Kidney (tissue), 14 donors: ENCODE results near the gene RIPK1. TPM values are rescaled to one million over a fixed set of nuclear protein-coding genes. Genes with fewer than 3 reads are reported as not detected.
A peak's percentile ranks its signal among the peaks of the same experiment; 100 is the strongest.
"Not testable (repeated sequence)": the region's sequence is repeated elsewhere in the genome, so short reads cannot be mapped to it uniquely, and the experiment has no call there.

ENCODE experiments used
- DNase-seq, 5 donors: peaks; one replicate each; pipeline ENCODE4 v3.0.0-alpha.2; 2013 to 2020
- FAIRE-seq: peaks from 2 replicates; lab custom pipeline; 2012; peaks lifted over from hg19 to GRCh38; lab: Jason Lieb, UNC
- H3K27ac ChIP-seq, 2 donors: one replicate each; pipeline ENCODE4 v1.7.0; 2013; ENCODE audit warnings: low read depth in 2 of 2, low read length in 2 of 2, inconsistent platforms in 1 of 2
- H3K27me3 ChIP-seq: one replicate; pipeline ENCODE4 v1.7.1; 2013; ENCODE audit warnings: low read length, inconsistent platforms; ENCODE audit not compliant: control insufficient read depth, insufficient read depth
- H3K36me3 ChIP-seq, 3 donors: one replicate each; pipeline versions ENCODE4 v1.7.0 to v1.7.1; 2013; ENCODE audit warnings: low read length in 3 of 3, control low read depth in 1 of 3, inconsistent platforms in 1 of 3; ENCODE audit not compliant: insufficient read depth in 3 of 3, control insufficient read depth in 2 of 3
- H3K4me1 ChIP-seq, 3 donors: one replicate each; pipeline versions ENCODE4 v1.7.0 to v1.7.1; 2013; ENCODE audit warnings: low read length in 3 of 3, inconsistent platforms in 1 of 3, low read depth in 1 of 3; ENCODE audit not compliant: control insufficient read depth in 2 of 3, insufficient read depth in 2 of 3
- H3K4me3 ChIP-seq, 3 donors: one replicate each; pipeline versions ENCODE4 v1.7.0 to v1.8.1; 2013; ENCODE audit warnings: low read length in 3 of 3, control low read depth in 1 of 3, inconsistent platforms in 1 of 3
- H3K9ac ChIP-seq, 3 donors: one replicate each; pipeline versions ENCODE4 v1.7.0 to v1.7.1; 2013; ENCODE audit warnings: low read length in 3 of 3, control low read depth in 1 of 3, inconsistent platforms in 1 of 3
- H3K9me3 ChIP-seq, 3 donors: one replicate each; pipeline versions ENCODE4 v1.7.0 to v1.7.1; 2013; ENCODE audit warnings: low read length in 3 of 3, control low read depth in 1 of 3, inconsistent platforms in 1 of 3; ENCODE audit not compliant: control insufficient read depth in 2 of 3, insufficient read depth in 1 of 3
- intact Hi-C: fragments of 100-400 bp; cut with DNase I; formaldehyde crosslinking; loops from one replicate; pipeline ENCODE4 v1.11.1; 2022
- polyA plus RNA-seq: library from polyadenylated mRNA; stranded (reverse); fragments of 350-450 nt; fragmentation: Illumina TruSeq; extraction: RNeasy Lipid Tissue Mini Kit (QIAGEN cat#74804); gene quantifications from one replicate; pipeline ENCODE4 v1.2.3, GENCODE V29; 2014; ENCODE audit warnings: low read depth, low replicate concordance; ENCODE audit not compliant: insufficient read depth
- total RNA-seq: library from RNA; stranded (reverse); fragmentation: NEBNext Ultra II Directional; extraction: Animal tissue kit (Norgen Biotek cat#: 25700); gene quantifications from one replicate; pipeline ENCODE4 v1.2.1, GENCODE V29; 2021
- TF ChIP-seq, protein P1 (sequence below): IDR thresholded peaks from 3 replicates; pipeline ENCODE4 v1.5.1; 2012; ENCODE audit warnings: mild to moderate bottlenecking, moderate library complexity, borderline replicate concordance; ENCODE audit not compliant: insufficient read depth; ENCODE audit errors: extremely low read depth
- donor health status: control.
- donor health status: control.
- donor health status: control.
- donor health status: control.
- donor health status: control.
- donor health status: DM: yes; HTN: yes; CAD: no.
- donor health status: Normal renal cell carcinoma (clear cell type).

Gene RIPK1
- total and polyA plus RNA-seq, 2 donors from 2014 or later, result 14.7 to 30.4 TPM

DNA sequence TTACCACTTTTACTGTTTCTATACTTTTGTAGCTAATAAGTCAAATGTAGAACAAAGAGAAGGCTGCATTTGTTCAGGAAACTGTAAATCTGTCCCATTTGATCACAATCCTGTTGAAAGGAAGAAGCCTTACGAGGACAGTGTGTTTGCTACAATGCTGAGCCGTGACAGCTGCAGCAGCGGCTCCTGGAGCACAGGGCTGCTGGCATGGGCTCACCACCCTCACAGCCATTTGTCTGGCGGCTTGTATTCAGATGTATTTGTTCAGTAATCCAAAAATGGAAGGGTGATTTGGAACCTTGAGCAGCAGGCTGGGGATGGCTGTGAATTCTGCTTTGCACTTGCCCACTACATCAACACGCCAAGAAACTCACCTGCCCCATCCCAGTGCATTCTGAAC, 83.4 kb downstream of the RIPK1 start:
- FAIRE-seq (no peak), DNase-seq (peak in 1 of 5 donors; percentile 43)
- peaks cover 0 to 18% (median 6%) of the 10 kb centered on the region in 3 donors for H3K36me3 ChIP-seq
- H3K4me1 ChIP-seq, result peaks cover 0 to 2% (median 0%) of the 10 kb centered on the region in 3 donors
- intact Hi-C loops, result no loop called here
- no peaks in the 10 kb centered on the region for H3K27me3 ChIP-seq
- H3K4me3 ChIP-seq, result no peak overlapping the region
- no peaks in the 10 kb centered on the region for H3K9me3 ChIP-seq
- TF ChIP-seq, protein P1, sequence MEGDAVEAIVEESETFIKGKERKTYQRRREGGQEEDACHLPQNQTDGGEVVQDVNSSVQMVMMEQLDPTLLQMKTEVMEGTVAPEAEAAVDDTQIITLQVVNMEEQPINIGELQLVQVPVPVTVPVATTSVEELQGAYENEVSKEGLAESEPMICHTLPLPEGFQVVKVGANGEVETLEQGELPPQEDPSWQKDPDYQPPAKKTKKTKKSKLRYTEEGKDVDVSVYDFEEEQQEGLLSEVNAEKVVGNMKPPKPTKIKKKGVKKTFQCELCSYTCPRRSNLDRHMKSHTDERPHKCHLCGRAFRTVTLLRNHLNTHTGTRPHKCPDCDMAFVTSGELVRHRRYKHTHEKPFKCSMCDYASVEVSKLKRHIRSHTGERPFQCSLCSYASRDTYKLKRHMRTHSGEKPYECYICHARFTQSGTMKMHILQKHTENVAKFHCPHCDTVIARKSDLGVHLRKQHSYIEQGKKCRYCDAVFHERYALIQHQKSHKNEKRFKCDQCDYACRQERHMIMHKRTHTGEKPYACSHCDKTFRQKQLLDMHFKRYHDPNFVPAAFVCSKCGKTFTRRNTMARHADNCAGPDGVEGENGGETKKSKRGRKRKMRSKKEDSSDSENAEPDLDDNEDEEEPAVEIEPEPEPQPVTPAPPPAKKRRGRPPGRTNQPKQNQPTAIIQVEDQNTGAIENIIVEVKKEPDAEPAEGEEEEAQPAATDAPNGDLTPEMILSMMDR, result no peak
- H3K27ac ChIP-seq, result no peak overlapping the region
- no peak overlapping the region for H3K9ac ChIP-seq

DNA sequence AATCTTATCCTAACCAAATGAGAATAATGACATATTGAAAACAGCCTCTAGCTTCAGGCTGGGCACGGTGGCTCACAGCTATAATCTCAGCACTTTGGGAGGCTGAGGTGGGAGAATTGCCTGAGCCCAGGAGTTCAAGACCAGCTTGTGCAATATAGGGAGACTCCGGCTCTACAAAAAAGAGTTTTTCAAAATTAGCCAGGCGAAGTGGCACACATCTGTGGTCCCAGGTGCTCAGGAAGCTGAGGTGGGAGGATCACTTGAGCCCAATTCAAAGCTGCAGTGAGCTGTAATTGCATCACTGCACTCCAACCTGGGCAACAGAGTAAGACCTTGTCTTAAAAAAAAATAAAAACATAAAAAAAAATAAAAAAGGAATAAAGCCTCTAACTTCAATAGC, 84.4 kb downstream of the RIPK1 start:
- DNase-seq (no peak), FAIRE-seq (no peak)
- TF ChIP-seq, protein P1, result no peak
- H3K27ac ChIP-seq, result no peak overlapping the region
- no peak overlapping the region for H3K4me3 ChIP-seq
- intact Hi-C loops, result no loop called here
- H3K4me1 ChIP-seq, result peaks cover 0 to 2% (median 0%) of the 10 kb centered on the region in 3 donors
- H3K36me3 ChIP-seq, result peaks cover 0 to 16% (median 5%) of the 10 kb centered on the region in 3 donors
- H3K9ac ChIP-seq, result no peak overlapping the region
- H3K27me3 ChIP-seq, result no peaks in the 10 kb centered on the region
- H3K9me3 ChIP-seq, result no peaks in the 10 kb centered on the region

DNA sequence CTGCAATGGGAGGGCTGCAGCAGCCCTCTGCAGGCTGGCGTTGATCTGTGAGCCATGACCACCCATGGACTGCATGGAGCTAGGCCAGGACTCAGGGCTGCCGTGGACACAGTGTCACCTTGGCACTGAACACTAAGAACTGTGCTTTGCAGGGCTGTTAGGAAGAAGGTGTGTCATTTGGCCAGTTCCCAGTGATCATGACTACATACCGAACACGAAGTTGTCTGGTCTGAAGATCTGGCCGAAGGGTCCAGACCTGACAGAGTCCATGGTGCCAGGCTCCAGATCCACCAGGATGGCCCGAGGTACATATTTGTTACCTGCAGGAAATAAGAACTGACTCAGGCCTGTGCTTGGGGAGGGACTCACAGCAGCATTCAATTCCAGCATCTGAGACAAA, 87.1 kb downstream of the RIPK1 start:
- H3K4me1 ChIP-seq, H3K27me3 ChIP-seq, intact Hi-C loops, H3K36me3 ChIP-seq, H3K9ac ChIP-seq, H3K9me3 ChIP-seq, DNase-seq, H3K4me3 ChIP-seq, FAIRE-seq: not testable (repeated sequence)
- H3K27ac ChIP-seq, result peak overlapping the region in 1 of 2 donors; percentile 29

DNA sequence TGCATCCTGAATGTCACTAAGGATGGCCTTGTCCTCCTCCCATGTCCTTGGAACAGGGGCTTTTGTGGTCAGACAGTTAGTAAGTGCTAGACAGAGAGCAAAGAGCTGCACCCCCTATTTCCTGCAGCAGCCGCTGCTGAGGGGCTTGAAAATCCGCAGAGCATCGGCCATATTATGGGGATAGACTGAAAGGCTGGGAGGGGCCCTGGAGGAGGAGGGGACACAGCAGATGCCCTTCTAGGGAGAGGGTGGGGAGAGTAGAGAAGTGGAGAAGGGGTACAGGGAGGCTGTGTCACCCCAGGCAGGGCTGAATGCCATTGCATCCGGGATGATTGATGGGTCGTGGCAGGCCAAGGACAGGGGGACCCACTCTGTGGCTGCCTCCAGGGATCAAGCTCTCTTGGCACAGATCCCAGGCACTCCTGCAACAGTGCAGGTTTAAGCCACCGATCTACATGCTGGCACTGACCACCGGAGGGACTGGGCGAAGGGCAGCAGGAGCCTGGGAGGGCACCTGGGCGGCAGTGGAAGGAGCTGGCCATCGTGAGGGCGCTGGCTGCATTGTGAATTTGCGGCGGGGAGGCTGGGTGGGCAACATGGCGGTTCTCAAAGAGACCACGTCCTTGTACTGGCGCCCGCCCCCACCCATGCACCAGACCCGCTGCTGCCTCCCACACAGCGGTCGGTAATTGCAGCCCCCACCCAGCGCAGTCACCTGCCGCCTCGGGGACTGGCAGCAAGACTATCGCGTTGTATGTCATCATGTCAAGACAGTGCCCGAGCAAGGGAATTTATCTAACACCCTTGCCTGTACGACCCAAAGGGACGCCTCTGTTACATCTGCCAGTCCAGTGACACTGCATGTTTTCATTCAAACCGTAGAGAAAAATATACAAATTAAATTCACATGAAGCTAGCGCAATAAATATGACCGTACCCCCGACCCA, 88.2 kb downstream of the RIPK1 start:
- H3K36me3 ChIP-seq, H3K4me1 ChIP-seq, FAIRE-seq, H3K9me3 ChIP-seq, intact Hi-C loops, H3K27me3 ChIP-seq: not testable (repeated sequence)
- Histone ChIP-seq H3K4me3 (peak overlapping the region; percentile 69 to 95 (median 84)), H3K9ac (peak overlapping the region; percentile 43 to 81 (median 80)), H3K27ac (peak overlapping the region in 1 of 2 donors; percentile 23)
- peak; percentile 45 to 79 (median 57) for DNase-seq
